LNCaP clone FGC (cell line): ENCODE data around the gene MAT2B.
A peak's percentile ranks its signal among the peaks of the same experiment; 100 is the strongest.

Experiments
- DNase-seq: peaks from one replicate; pipeline ENCODE4 v3.0.0-alpha.2; 2011; ENCODE audit warnings: low read depth
- H3K4me3 ChIP-seq: 2 replicates; pipeline ENCODE4 v1.5.1; 2011; ENCODE audit warnings: mild to moderate bottlenecking, low read depth, low read length, control low read depth
- TF ChIP-seq, protein P1 (sequence below): IDR thresholded peaks from 2 replicates; pipeline ENCODE4 v1.5.1; 2012; ENCODE audit warnings: mild to moderate bottlenecking; ENCODE audit not compliant: control insufficient read depth, insufficient read depth; ENCODE audit errors: extremely low read depth

The MAT2B gene

DNA sequence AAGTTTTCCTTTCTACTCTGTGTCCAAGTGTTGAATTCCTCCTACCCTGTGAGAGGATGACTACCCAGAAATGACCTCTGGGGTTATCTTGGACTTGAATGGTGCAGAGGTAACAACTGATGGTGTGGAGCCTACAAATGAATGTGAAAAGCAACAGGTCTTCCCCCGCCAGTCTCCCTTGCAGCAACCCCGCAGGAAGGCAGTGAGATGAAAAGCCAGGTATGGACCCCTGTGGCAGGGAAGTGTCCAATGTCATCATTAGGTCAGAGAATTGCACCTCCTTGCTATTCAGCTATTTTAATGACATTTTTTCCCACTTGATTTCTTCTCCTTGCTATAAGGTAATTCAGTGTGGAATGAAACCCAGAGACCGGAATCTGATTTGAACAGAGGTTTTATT, 58.5 kb downstream of the MAT2B start:
- DNase-seq, result no peak
- TF ChIP-seq, protein P1, sequence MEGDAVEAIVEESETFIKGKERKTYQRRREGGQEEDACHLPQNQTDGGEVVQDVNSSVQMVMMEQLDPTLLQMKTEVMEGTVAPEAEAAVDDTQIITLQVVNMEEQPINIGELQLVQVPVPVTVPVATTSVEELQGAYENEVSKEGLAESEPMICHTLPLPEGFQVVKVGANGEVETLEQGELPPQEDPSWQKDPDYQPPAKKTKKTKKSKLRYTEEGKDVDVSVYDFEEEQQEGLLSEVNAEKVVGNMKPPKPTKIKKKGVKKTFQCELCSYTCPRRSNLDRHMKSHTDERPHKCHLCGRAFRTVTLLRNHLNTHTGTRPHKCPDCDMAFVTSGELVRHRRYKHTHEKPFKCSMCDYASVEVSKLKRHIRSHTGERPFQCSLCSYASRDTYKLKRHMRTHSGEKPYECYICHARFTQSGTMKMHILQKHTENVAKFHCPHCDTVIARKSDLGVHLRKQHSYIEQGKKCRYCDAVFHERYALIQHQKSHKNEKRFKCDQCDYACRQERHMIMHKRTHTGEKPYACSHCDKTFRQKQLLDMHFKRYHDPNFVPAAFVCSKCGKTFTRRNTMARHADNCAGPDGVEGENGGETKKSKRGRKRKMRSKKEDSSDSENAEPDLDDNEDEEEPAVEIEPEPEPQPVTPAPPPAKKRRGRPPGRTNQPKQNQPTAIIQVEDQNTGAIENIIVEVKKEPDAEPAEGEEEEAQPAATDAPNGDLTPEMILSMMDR, result no peak
- no peak overlapping the region for H3K4me3 ChIP-seq

DNA sequence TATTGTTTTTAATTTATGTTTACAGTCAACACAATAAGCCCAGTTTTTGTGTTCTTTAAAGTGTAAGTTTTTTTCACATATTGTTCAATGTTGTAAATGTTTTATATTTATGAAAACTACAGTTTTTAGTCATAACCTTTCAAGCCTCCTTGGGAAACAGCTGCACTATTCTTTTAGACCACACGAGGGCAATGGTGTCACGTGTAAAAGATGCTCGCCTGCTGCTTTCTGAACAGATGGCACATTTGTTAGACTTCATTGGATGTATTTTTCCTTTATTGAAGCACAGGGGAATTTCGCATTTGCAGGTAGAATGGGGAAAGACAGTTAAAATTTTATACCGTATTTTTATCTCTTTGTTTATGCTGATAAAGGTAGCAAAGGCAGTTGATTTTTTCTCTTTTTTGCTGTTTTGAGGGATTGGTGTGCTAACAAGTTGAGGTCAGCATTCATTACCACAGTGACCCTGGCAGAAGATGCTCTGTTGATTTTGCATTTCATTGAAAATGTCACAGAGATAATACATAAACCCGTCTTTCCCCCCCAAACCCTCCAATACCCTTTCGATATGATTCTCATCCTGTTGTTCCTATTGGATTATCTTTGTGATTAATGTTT, 59.0 kb downstream of the MAT2B start:
- TF ChIP-seq, protein P1, result peak; percentile 80
- no peak overlapping the region for H3K4me3 ChIP-seq
- peak; percentile 36 for DNase-seq

DNA sequence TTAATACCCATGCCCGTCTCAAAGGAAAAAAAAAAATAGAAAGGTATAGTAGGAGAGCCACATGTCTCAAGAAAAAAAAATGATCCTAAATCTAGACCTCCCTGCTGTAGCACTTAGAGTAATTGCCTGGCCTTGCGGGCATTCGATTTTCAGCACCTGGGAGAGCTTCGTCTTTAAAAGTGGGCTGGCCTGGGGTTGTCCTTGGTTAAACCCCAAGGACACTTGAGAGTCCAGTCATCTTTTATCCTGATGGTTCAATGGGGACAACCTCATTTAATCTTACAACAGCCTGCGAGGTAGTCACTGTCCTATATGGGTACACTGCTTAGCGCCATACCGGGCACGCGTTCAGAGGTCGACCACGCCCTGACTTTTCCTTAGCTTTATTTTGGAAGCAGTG, 60.1 kb downstream of the MAT2B start:
- peak overlapping the region; percentile 37 for H3K4me3 ChIP-seq
- TF ChIP-seq, protein P1, result no peak
- no peak for DNase-seq

DNA sequence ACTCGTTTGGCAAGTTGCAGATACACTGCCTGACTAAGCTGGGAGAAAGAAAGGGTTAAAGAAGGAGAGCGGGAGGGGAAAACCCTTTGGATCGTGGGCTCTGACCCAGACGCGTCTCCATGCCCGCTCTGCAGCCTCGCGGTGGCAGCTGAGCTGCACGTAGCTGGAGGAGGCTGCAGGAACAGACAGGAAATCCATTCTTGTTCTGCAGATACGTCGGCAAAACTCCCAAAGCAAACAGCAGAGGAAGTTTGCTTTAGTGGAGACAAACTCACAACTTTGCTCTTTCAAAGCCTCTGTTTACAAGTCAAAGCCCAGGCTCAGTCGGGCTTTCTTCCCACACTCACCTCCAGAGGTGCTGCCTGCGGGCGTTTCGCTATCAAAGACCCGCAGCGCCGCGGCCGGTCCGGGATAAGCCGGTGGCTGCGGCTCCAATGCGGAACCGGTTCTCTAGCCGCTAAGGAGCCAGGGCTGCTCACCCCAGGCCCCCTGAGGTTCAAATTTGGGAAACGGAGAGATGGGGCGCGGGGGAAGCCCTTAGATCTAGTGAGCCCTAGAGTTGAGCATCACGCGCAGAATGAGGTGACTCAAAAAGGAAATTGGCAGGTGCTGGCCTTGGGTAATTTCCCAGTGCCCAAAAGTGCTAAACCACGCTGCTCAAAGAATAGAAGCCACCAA, 60.7 kb downstream of the MAT2B start:
- peak overlapping the region; percentile 37 for H3K4me3 ChIP-seq
- peak; percentile 45 for DNase-seq
- TF ChIP-seq, protein P1, result 0 out of 2 replicates have a peak, but pooled peaks have one; percentile 20

DNA sequence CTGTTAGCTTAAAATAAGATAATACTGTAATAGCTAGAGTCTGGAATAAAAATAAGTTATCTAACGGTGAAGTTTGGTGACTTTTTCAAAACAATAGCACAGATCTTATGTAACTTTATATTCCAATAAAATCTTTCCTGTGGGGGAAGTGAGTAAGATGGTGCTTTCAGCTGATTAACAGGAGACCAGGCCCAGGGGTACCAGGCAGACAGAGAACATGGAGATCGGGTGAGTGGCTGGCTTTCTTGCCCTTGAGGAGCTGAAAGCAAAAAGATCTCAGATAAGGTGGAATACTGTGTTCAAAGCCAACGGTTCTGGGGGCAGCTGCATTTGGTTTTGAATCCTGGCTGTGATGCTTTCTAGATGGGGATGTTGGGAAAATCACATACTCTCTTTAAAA, 61.3 kb downstream of the MAT2B start:
- peak overlapping the region; percentile 37 for H3K4me3 ChIP-seq
- TF ChIP-seq, protein P1, result no peak
- DNase-seq, result no peak

DNA sequence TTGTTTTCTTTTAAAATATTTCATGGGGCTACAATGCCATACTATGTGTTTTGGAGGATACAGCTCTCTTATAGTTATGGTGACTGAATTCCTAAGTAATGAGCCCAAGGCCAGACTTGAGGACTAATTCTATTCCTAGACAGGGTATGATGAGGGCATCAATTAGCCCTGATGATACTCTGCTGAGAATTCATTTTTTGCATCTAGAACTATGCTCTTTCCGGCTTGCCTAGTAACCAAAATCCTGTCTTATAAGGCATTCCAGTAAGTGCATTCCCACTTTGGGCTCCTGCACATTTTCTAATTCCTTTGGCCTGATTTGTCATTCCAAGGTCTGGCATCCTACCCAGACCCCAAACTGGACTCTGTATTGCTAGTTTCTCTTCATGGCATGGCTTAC, 62.4 kb downstream of the MAT2B start:
- TF ChIP-seq, protein P1, result no peak
- H3K4me3 ChIP-seq, result no peak overlapping the region
- no peak for DNase-seq
